Parathyroid adenoma (tissue), 2 donors: ENCODE measurements around the gene MCM7.
A peak's percentile ranks its signal among the peaks of the same experiment; 100 is the strongest.

Experiments
- H2AFZ ChIP-seq: fragments of 300-600 bp; sonication (generic); one replicate; pipeline ENCODE4 v1.7.0; 2017; ENCODE audit warnings: antibody characterized with exemption, mild to moderate bottlenecking
- H3K27ac ChIP-seq: fragments of 300-600 bp; sonication (generic); one replicate; pipeline ENCODE4 v1.7.0; 2017
- H3K27me3 ChIP-seq: fragments of 300-600 bp; sonication (generic); one replicate; pipeline ENCODE4 v1.7.0; 2017; ENCODE audit warnings: low read length; ENCODE audit not compliant: control insufficient read depth, insufficient read depth
- H3K36me3 ChIP-seq: fragments of 300-600 bp; sonication (generic); one replicate; pipeline ENCODE4 v1.7.0; 2017; ENCODE audit warnings: low read length; ENCODE audit not compliant: control insufficient read depth, insufficient read depth
- H3K4me1 ChIP-seq: fragments of 300-600 bp; sonication (generic); one replicate; pipeline ENCODE4 v1.7.0; 2017; ENCODE audit warnings: control low read depth
- H3K4me2 ChIP-seq: fragments of 300-600 bp; sonication (generic); one replicate; pipeline ENCODE4 v1.7.0; 2017; ENCODE audit warnings: low read length
- H3K4me3 ChIP-seq: fragments of 300-600 bp; sonication (generic); one replicate; pipeline ENCODE4 v1.7.0; 2017; ENCODE audit warnings: low read depth, low read length
- H3K79me2 ChIP-seq: fragments of 300-600 bp; sonication (generic); one replicate; pipeline ENCODE4 v1.7.0; 2017; ENCODE audit warnings: control low read depth
- H3K9ac ChIP-seq: fragments of 300-600 bp; sonication (generic); one replicate; pipeline ENCODE4 v1.7.0; 2017; ENCODE audit warnings: mild to moderate bottlenecking
- H3K9me3 ChIP-seq: fragments of 300-600 bp; sonication (generic); one replicate; pipeline ENCODE4 v1.7.0; 2017; ENCODE audit warnings: low read length; ENCODE audit not compliant: control insufficient read depth
- CTCF ChIP-seq: fragments of 300-600 bp; sonication (generic); IDR thresholded peaks from one replicate; pipeline ENCODE4 v1.7.0; 2017; ENCODE audit warnings: antibody characterized with exemption, mild to moderate bottlenecking
- donor health status: primary hyperparathyroidism.

Gene MCM7

GRCh38 chr7:100093054-100093453, 8.1 kb downstream of the MCM7 start:
- no peak for TF ChIP-seq CTCF
- H3K4me2 ChIP-seq, result no peak overlapping the region
- H3K9ac ChIP-seq, result no peak overlapping the region
- H3K79me2 ChIP-seq, result no peaks in the 10 kb centered on the region
- no peak overlapping the region for H3K27ac ChIP-seq
- H3K27me3 ChIP-seq, result no peaks in the 10 kb centered on the region
- H3K4me3 ChIP-seq, result no peak overlapping the region
- H3K4me1 ChIP-seq, result peaks cover 9% of the 10 kb centered on the region
- H3K36me3 ChIP-seq, result no peaks in the 10 kb centered on the region
- H2AFZ ChIP-seq, result no peak overlapping the region
- no peaks in the 10 kb centered on the region for H3K9me3 ChIP-seq

GRCh38 chr7:100091411-100092181, 9.6 kb downstream of the MCM7 start:
- Histone ChIP-seq H3K4me2 (no peak overlapping the region), H3K27ac (no peak overlapping the region), H3K36me3 (no peaks in the 10 kb centered on the region), H3K4me3 (no peak overlapping the region), H3K4me1 (peaks cover 11% of the 10 kb centered on the region), H2AFZ (no peak overlapping the region), H3K79me2 (no peaks in the 10 kb centered on the region), H3K27me3 (no peaks in the 10 kb centered on the region), H3K9me3 (no peaks in the 10 kb centered on the region), H3K9ac (no peak overlapping the region)
- no peak for TF ChIP-seq CTCF

GRCh38 chr7:100090527-100091410, 10.4 kb downstream of the MCM7 start:
- Histone ChIP-seq H3K27ac (no peak overlapping the region), H3K9me3 (no peaks in the 10 kb centered on the region), H3K9ac (no peak overlapping the region), H3K4me3 (no peak overlapping the region), H3K36me3 (no peaks in the 10 kb centered on the region), H3K79me2 (no peaks in the 10 kb centered on the region), H3K4me2 (no peak overlapping the region), H3K4me1 (peaks cover 11% of the 10 kb centered on the region), H2AFZ (no peak overlapping the region), H3K27me3 (no peaks in the 10 kb centered on the region)
- TF ChIP-seq CTCF, result no peak

GRCh38 chr7:100089458-100090196, 11.6 kb downstream of the MCM7 start:
- Histone ChIP-seq H3K27ac (peak overlapping the region; percentile 87), H3K4me1 (peaks cover 11% of the 10 kb centered on the region), H3K36me3 (no peaks in the 10 kb centered on the region)

More at GRCh38 chr7:100089458-100090196, 11.6 kb downstream of the MCM7 start:
- H3K27me3 ChIP-seq, result no peaks in the 10 kb centered on the region
- peak overlapping the region; percentile 71 for H3K4me3 ChIP-seq
- H3K79me2 ChIP-seq, result no peaks in the 10 kb centered on the region
- no peak for TF ChIP-seq CTCF
- no peaks in the 10 kb centered on the region for H3K9me3 ChIP-seq
- peak overlapping the region; percentile 88 for H3K4me2 ChIP-seq
- peak overlapping the region; percentile 48 for H3K9ac ChIP-seq
- H2AFZ ChIP-seq, result peak overlapping the region; percentile 85
